HG02642 (cell line): ENCODE measurements around the gene HBA2.
"Not testable (repeated sequence)": the region's sequence is repeated elsewhere in the genome, so short reads cannot be mapped to it uniquely, and the experiment has no call there.

Experiments used
- ATAC-seq: cut with Tn5 transposase; IDR thresholded peaks from one replicate; pipeline ENCODE4 v1.9.1; 2021; ENCODE audit warnings: mild to moderate bottlenecking; ENCODE audit not compliant: unreplicated experiment, poor library complexity

The HBA2 gene

DNA sequence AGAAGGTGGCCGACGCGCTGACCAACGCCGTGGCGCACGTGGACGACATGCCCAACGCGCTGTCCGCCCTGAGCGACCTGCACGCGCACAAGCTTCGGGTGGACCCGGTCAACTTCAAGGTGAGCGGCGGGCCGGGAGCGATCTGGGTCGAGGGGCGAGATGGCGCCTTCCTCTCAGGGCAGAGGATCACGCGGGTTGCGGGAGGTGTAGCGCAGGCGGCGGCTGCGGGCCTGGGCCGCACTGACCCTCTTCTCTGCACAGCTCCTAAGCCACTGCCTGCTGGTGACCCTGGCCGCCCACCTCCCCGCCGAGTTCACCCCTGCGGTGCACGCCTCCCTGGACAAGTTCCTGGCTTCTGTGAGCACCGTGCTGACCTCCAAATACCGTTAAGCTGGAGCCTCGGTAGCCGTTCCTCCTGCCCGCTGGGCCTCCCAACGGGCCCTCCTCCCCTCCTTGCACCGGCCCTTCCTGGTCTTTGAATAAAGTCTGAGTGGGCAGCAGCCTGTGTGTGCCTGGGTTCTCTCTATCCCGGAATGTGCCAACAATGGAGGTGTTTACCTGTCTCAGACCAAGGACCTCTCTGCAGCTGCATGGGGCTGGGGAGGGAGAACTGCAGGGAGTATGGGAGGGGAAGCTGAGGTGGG, 657 bp downstream of the HBA2 start:
- not testable (repeated sequence) for ATAC-seq

DNA sequence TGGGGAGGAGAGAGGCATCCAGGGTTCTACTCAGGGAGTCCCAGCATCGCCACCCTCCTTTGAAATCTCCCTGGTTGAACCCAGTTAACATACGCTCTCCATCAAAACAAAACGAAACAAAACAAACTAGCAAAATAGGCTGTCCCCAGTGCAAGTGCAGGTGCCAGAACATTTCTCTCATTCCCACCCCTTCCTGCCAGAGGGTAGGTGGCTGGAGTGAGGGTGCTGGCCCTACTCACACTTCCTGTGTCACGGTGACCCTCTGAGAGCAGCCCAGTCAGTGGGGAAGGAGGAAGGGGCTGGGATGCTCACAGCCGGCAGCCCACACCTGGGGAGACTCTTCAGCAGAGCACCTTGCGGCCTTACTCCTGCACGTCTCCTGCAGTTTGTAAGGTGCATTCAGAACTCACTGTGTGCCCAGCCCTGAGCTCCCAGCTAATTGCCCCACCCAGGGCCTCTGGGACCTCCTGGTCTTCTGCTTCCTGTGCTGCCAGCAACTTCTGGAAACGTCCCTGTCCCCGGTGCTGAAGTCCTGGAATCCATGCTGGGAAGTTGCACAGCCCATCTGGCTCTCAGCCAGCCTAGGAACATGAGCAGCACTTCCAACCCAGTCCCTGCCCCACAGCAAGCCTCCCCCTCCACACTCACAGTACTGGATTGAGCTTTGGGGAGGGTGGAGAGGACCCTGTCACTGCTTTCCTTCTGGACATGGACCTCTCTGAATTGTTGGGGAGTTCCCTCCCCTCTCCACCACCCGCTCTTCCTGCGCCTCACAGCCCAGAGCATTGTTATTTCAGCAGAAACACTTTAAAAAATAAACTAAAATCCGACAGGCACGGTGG, 1.5 kb downstream of the HBA2 start:
- ATAC-seq: not testable (repeated sequence)

GRCh38 chr16:175011-175949, 2.6 kb downstream of the HBA2 start:
- no peak for ATAC-seq

- not testable (repeated sequence) for ATAC-seq
Measured at GRCh38 chr16:176006-176405, 3.3 kb downstream of the HBA2 start.

DNA sequence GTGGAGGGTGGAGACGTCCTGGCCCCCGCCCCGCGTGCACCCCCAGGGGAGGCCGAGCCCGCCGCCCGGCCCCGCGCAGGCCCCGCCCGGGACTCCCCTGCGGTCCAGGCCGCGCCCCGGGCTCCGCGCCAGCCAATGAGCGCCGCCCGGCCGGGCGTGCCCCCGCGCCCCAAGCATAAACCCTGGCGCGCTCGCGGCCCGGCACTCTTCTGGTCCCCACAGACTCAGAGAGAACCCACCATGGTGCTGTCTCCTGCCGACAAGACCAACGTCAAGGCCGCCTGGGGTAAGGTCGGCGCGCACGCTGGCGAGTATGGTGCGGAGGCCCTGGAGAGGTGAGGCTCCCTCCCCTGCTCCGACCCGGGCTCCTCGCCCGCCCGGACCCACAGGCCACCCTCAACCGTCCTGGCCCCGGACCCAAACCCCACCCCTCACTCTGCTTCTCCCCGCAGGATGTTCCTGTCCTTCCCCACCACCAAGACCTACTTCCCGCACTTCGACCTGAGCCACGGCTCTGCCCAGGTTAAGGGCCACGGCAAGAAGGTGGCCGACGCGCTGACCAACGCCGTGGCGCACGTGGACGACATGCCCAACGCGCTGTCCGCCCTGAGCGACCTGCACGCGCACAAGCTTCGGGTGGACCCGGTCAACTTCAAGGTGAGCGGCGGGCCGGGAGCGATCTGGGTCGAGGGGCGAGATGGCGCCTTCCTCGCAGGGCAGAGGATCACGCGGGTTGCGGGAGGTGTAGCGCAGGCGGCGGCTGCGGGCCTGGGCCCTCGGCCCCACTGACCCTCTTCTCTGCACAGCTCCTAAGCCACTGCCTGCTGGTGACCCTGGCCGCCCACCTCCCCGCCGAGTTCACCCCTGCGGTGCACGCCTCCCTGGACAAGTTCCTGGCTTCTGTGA, 4.1 kb downstream of the HBA2 start, which contains the start of gene HBA1:
Gene HBA1 (plus strand): TSS at position 204 of the 906 bp plus-strand sequence. CDS start 37 bp downstream, at position 241.
- ATAC-seq: not testable (repeated sequence)

DNA sequence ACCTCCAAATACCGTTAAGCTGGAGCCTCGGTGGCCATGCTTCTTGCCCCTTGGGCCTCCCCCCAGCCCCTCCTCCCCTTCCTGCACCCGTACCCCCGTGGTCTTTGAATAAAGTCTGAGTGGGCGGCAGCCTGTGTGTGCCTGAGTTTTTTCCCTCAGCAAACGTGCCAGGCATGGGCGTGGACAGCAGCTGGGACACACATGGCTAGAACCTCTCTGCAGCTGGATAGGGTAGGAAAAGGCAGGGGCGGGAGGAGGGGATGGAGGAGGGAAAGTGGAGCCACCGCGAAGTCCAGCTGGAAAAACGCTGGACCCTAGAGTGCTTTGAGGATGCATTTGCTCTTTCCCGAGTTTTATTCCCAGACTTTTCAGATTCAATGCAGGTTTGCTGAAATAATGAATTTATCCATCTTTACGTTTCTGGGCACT, 4.7 kb downstream of the HBA2 start:
- no peak for ATAC-seq

DNA sequence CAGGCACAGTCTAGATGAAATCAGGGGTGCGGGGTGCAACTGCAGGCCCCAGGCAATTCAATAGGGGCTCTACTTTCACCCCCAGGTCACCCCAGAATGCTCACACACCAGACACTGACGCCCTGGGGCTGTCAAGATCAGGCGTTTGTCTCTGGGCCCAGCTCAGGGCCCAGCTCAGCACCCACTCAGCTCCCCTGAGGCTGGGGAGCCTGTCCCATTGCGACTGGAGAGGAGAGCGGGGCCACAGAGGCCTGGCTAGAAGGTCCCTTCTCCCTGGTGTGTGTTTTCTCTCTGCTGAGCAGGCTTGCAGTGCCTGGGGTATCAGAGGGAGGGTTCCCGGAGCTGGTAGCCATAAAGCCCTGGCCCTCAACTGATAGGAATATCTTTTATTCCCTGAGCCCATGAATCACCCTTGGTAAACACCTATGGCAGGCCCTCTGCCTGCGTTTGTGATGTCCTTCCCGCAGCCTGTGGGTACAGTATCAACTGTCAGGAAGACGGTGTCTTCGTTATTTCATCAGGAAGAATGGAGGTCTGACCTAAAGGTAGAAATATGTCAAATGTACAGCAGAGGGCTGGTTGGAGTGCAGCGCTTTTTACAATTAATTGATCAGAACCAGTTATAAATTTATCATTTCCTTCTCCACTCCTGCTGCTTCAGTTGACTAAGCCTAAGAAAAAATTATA, 5.4 kb downstream of the HBA2 start:
- no peak for ATAC-seq

DNA sequence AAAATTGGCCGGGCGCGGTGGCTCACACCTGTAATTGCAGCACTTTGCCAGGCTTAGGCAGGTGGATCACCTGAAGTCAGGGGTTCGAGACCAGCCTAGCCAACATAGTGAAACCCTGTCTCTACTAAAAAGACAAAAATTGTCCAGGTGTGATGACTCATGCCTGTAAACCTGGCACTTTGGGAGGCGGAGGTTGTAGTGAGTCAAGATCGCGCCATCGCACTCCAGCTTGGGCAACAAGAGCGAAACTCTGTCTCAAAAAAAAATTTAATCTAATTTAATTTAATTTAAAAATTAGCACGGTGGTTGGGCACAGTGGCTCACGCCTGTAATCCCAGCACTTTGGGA, 6.0 kb downstream of the HBA2 start:
- ATAC-seq: no peak

- no peak for ATAC-seq
Measured at GRCh38 chr16:179211-180092, 6.8 kb downstream of the HBA2 start.

DNA sequence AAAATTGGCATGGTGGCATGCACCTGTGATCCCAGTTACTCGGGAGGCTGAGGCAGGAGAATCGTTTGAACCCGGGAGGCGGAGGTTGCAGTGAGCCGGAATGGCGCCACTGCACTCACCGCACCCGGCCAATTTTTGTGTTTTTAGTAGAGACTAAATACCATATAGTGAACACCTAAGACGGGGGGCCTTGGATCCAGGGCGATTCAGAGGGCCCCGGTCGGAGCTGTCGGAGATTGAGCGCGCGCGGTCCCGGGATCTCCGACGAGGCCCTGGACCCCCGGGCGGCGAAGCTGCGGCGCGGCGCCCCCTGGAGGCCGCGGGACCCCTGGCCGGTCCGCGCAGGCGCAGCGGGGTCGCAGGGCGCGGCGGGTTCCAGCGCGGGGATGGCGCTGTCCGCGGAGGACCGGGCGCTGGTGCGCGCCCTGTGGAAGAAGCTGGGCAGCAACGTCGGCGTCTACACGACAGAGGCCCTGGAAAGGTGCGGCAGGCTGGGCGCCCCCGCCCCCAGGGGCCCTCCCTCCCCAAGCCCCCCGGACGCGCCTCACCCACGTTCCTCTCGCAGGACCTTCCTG, 7.5 kb downstream of the HBA2 start, which contains the start of gene HBQ1:
Gene HBQ1 (plus strand): TSS at position 359 of the 575 bp plus-strand sequence. CDS start 28 bp downstream, at position 387.
- no peak for ATAC-seq

- ATAC-seq: peak; percentile 54
Measured at GRCh38 chr16:180681-181564, 8.2 kb downstream of the HBA2 start.

DNA sequence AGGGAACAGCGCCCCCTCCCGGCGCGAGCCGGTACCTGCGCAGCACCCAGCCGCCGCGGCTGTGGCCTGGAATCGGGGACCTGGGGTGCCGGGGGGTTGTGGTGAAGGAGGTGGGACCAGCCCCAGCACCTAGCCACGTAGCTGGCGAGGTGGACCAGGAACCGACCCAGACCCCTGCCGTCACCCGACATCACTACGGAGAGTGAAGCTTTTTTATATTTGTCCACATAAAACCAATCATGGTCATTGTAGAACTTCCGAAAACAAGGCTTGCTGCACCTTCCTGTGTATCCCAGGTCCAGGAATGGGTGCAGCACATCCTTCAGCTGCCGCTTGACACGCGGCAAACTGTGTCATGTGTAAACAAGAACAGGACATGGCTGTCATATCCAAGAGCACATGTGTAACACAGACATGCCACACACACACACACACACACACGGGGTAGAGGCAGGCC, 8.9 kb downstream of the HBA2 start:
- ATAC-seq: no peak

GRCh38 chr16:183005-183404, 10.3 kb downstream of the HBA2 start:
- ATAC-seq: no peak

DNA sequence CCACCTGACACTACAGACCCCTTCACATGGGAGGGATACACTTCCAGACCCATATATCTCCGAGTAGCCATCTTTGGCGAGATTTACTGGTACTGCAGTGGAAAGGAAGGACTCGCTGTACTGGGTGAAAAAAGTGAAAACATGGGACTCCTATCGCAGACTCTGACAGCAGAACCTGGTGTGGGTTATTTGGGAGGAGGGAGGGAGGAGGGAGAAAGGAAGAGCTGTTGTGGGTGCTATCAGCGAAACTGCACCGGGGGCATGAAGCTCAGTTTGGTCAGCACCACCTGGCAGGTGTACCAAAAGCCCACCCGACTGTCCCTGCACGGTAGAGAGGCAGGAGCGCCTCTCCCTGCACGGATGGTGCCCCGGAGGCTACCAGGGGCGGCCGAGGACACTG, 12.5 kb downstream of the HBA2 start:
- no peak for ATAC-seq

- ATAC-seq: no peak
Measured at GRCh38 chr16:185691-186090, 13.0 kb downstream of the HBA2 start.

- no peak for ATAC-seq
Measured at GRCh38 chr16:187330-187729, 14.7 kb downstream of the HBA2 start.

DNA sequence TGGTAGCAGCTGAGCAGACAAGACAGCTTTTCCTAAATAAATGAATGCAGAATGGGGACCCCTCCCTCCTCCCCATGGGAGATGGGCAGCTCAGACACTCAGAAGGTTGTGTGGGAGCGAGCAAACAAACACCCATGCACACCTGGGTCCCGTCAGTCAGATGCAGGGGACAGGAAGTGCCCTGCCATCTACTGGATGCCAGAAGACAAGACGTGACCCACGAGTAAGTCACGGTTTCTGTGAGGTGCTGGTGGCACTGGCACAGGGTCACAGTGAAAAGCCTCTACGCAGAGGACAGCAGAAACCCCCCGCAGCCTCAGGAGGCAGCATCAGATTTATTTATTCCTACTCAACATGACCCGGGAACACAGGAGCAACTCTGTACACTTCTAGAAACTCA, 16.0 kb downstream of the HBA2 start:
- no peak for ATAC-seq
